K562 (cell line): ENCODE results near the gene SLAIN2. TPM values are rescaled to one million over a fixed set of nuclear protein-coding genes. Genes with fewer than 3 reads are reported as not detected.

Source experiments
- ATAC-seq: fragments of 200-7000 bp; cut with Tn5 transposase; 3 replicates; pipeline ENCODE4 v1.9.1; 2020; ENCODE audit warnings: moderate library complexity
- BruUV-seq: library from RNA; stranded (reverse); fragments of 400-500 nt; replicated peaks from 2 replicates; lab custom pipeline; 2021; lab: Mats Ljungman, UMichigan
- CTCF ChIA-PET: fragments of 300-600 bp; formaldehyde crosslinking; extraction: SDS; loops from one replicate; lab custom pipeline; 2021; ENCODE audit warnings: low intra/inter-chr PET ratio; lab: Yijun Ruan, JAX
- POLR2A ChIA-PET: fragments of 300-600, 350-650 bp; sonication (Branson Sonifier 250); formaldehyde crosslinking; extraction: SDS; loops from one replicate; lab custom pipeline; 2021; ENCODE audit warnings: antibody characterized with exemption, inconsistent platforms; lab: Yijun Ruan, JAX
- DNase-seq, 4 experiments: peaks; one replicate each; pipeline versions ENCODE4 v3.0.0 to v3.0.0-alpha.2; 2011 to 2018; ENCODE audit warnings: low spot score in 3 of 4, mixed read lengths in 3 of 4; ENCODE audit errors: extremely low read depth in 1 of 4
- FAIRE-seq: peaks from 2 replicates; lab custom pipeline; 2011; peaks lifted over from hg19 to GRCh38; lab: Jason Lieb, UNC
- H2AFZ ChIP-seq: 2 replicates; pipeline ENCODE4 v1.6.0; 2011; ENCODE audit warnings: low read depth, low read length, control low read depth, inconsistent platforms
- H3K27ac ChIP-seq: fragments of 200-600 bp; 3 replicates; pipeline ENCODE4 v1.8.0; 2011; ENCODE audit warnings: low read depth, mild to moderate bottlenecking, control low read depth, inconsistent platforms, low read length, moderate library complexity, mixed read lengths; ENCODE audit errors: extremely low read depth
- H3K27me3 ChIP-seq, 2 experiments: fragments of 300-600 bp in 1 of 2; 2 replicates in 1 of 2; 3 replicates in 1 of 2; pipeline versions ENCODE4 v1.6.0 to v1.8.0; 2011; ENCODE audit warnings: inconsistent platforms in 2 of 2, low read length in 2 of 2, mild to moderate bottlenecking in 1 of 2, mixed read lengths in 1 of 2, moderate library complexity in 1 of 2; ENCODE audit not compliant: control insufficient read depth in 2 of 2, insufficient read depth in 2 of 2
- H3K36me3 ChIP-seq: fragments of 300-600 bp; 3 replicates; pipeline ENCODE4 v1.8.0; 2011; ENCODE audit warnings: mild to moderate bottlenecking, low read length, inconsistent platforms; ENCODE audit not compliant: control insufficient read depth, insufficient read depth
- H3K4me1 ChIP-seq, 2 experiments: fragments of 200-600 bp in 1 of 2; replicated peaks in 1 of 2; 2 replicates in 1 of 2; 3 replicates in 1 of 2; pipeline versions ENCODE4 v1.5.1 to v1.8.0; 2011; ENCODE audit warnings: inconsistent platforms in 2 of 2, low read length in 2 of 2, mild to moderate bottlenecking in 1 of 2, mixed read lengths in 1 of 2, moderate library complexity in 1 of 2; ENCODE audit not compliant: control insufficient read depth in 2 of 2, insufficient read depth in 2 of 2
- H3K4me2 ChIP-seq: 2 replicates; pipeline ENCODE4 v1.6.1; 2011; ENCODE audit warnings: low read length, control low read depth, inconsistent platforms, mixed read lengths; ENCODE audit not compliant: insufficient read depth
- H3K4me3 ChIP-seq: fragments of 200-600 bp; sonication (generic), shearing (Covaris generic); 2 replicates; pipeline ENCODE4 v1.5.1; 2016; ENCODE audit warnings: control low read depth, inconsistent platforms
- H3K79me2 ChIP-seq: fragments of 200-600 bp; 3 replicates; pipeline ENCODE4 v1.8.0; 2011; ENCODE audit warnings: low read length, inconsistent platforms; ENCODE audit not compliant: control insufficient read depth, insufficient read depth
- H3K9ac ChIP-seq, 2 experiments: 2 replicates each; pipeline versions ENCODE4 v1.6.0 to v1.6.1; 2011; ENCODE audit warnings: low read depth in 2 of 2, low read length in 2 of 2, control low read depth in 1 of 2, inconsistent platforms in 1 of 2, mild to moderate bottlenecking in 1 of 2, mixed read lengths in 1 of 2; ENCODE audit not compliant: insufficient read depth in 1 of 2
- H3K9me1 ChIP-seq: one replicate; pipeline ENCODE4 v1.6.0; 2011; ENCODE audit warnings: inconsistent platforms, mild to moderate bottlenecking, low read length, moderate library complexity; ENCODE audit not compliant: control insufficient read depth, insufficient read depth
- H3K9me3 ChIP-seq: replicated peaks from 2 replicates; pipeline ENCODE4 v1.5.1; 2011; ENCODE audit warnings: low read depth, low read length, inconsistent platforms; ENCODE audit not compliant: control insufficient read depth, insufficient read depth
- H4K20me1 ChIP-seq: replicated peaks from 2 replicates; pipeline ENCODE4 v1.6.1; 2011; ENCODE audit warnings: low read length, inconsistent platforms, mixed read lengths; ENCODE audit not compliant: control insufficient read depth, insufficient read depth
- ASH1L ChIP-seq: fragments of 450-650 bp; IDR thresholded peaks from 2 replicates; pipeline ENCODE4 v1.6.1; 2018; ENCODE audit warnings: borderline replicate concordance, mild to moderate bottlenecking, low read depth; ENCODE audit not compliant: partially characterized antibody
- ATF7 ChIP-seq: fragments of 450-650 bp; IDR thresholded peaks from 2 replicates; pipeline ENCODE4 v1.7.1; 2014; ENCODE audit warnings: mild to moderate bottlenecking, moderate library complexity
- CBFA2T2 ChIP-seq: fragments of 450-650 bp; conservative IDR thresholded peaks from 2 replicates; pipeline ENCODE4 v1.6.1; 2017; ENCODE audit warnings: mild to moderate bottlenecking
- CBFA2T3 ChIP-seq: fragments of 450-650 bp; IDR thresholded peaks from 2 replicates; pipeline ENCODE4 v1.6.1; 2017
- ETS1 ChIP-seq: conservative IDR thresholded peaks from 2 replicates; pipeline ENCODE4 v1.6.1; 2011; ENCODE audit warnings: low read depth, mild to moderate bottlenecking, low read length; ENCODE audit not compliant: control insufficient read depth
- RREB1 ChIP-seq: fragments of 250-450 bp; sonication (Bioruptor Pico); IDR thresholded peaks from 2 replicates; pipeline ENCODE4 v1.4.0; 2020
- ZFP30 ChIP-seq: fragments of 250-450 bp; sonication (Bioruptor Pico); IDR thresholded peaks from 2 replicates; pipeline ENCODE4 v1.8.0; 2022; ENCODE audit warnings: moderate library complexity, mild to moderate bottlenecking, inconsistent platforms, borderline replicate concordance
- ZNF253 ChIP-seq: fragments of 250-450 bp; sonication (Bioruptor Pico); conservative IDR thresholded peaks from 2 replicates; pipeline ENCODE4 v1.6.1; 2021; ENCODE audit warnings: mild to moderate bottlenecking
- WGBS: fragments of 100-300 bp; shearing (Covaris generic); methylation state at CpG from one replicate; pipeline ENCODE4 v1.1.6; 2016; ENCODE audit warnings: low coverage, mixed read lengths; ENCODE audit not compliant: insufficient coverage; ENCODE audit errors: missing lambda C conversion rate; 5-methylcytosine and 5-hydroxymethylcytosine counted together
- in situ Hi-C: fragments of 300-500 bp; cut with MboI; formaldehyde crosslinking; loops from 4 replicates; pipeline ENCODE4 v1.15.0; 2018; ENCODE audit warnings: inconsistent platforms, mixed read lengths
- intact Hi-C: fragments of 100-400 bp; cut with micrococcal nuclease; formaldehyde crosslinking; loops from 2 replicates; pipeline ENCODE4 v1.14.2; 2022
- polyA plus RNA-seq, 8 experiments: library from polyadenylated mRNA; depleted of rRNA in 4 of 8; stranded (reverse) in 5 of 8; unstranded in 3 of 8; fragments of >200 nt; fragmentation: Nextera tagmentation in 2 of 8; fragmentation: Illumina TruSeq in 1 of 8; extraction: Ambion mirVana in 2 of 8; extraction: Trizol in 1 of 8; gene quantifications; 2 replicates each; pipeline versions ENCODE4 v1.2.1 to v1.2.3, GENCODE V29; 2011 to 2014; ENCODE audit warnings: inconsistent platforms in 1 of 8, missing spikeins in 1 of 8
- total RNA-seq, 7 experiments: library from RNA; depleted of rRNA in 6 of 7; stranded (reverse); fragments of >200 nt in 6 of 7; fragmentation: Illumina TruSeq in 2 of 7; extraction: Trizol in 2 of 7; gene quantifications; 2 replicates each; pipeline versions ENCODE4 v1.2.1 to v1.2.3, GENCODE V29; 2011 to 2021; ENCODE audit warnings: low replicate concordance in 1 of 7
- TF ChIP-seq, protein P1 (sequence below), 3 experiments: IDR thresholded peaks in 2 of 3; conservative IDR thresholded peaks in 1 of 3; 2 replicates each; pipeline ENCODE4 v1.5.1; 2011 to 2012; ENCODE audit warnings: low read length in 3 of 3, mild to moderate bottlenecking in 3 of 3, control low read depth in 2 of 3, improper control_type of control experiment in 1 of 3, inconsistent platforms in 1 of 3, low read depth in 1 of 3, mixed read lengths in 1 of 3, moderate library complexity in 1 of 3; ENCODE audit not compliant: insufficient read depth in 2 of 3

The SLAIN2 gene
- total and polyA plus RNA-seq, 9 of the 15 experiments (the other 6 are each of a cell fraction or from before 2014, with no cell fraction given), result 3.5 to 116 (median 35.0) TPM

DNA sequence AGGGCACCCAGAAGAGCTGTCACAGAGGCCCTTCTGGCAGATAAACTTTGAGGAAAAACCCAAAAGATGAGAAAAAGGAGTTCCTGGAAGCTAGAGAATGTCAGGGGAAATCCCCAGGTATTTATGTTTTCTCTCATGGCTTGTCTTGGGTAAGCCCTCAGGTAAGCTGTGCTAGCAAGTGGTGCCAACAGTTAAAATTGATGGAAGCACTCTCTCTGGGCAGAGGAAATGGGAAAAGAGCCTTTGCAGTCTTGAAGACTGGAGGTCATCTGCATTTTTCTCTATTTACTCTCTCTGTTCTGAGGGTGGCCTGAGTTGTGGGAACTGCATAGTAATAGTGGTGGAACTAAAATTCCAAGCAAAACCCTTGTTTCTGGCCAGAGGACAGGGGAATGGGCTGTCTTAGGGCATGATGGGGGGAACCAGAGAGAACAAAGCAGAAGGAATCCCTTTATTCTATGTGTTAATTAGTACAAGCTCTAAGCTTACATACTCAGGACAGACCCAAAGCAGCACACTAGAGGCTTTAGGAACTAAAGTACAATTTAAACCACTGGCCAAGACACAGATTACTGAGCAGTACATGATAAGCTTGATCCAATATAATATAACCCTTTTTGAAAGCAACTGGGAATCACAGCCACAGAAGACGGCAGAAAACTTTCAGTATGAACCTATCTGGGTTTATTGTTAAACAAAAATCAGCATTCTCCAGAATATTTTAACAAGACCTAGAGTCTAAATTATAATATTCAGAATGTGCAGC lies 88.6 kb downstream of the SLAIN2 start (continued):
- TF ChIP-seq RREB1 (CRISPR knock-in tag), result no peak
- TF ChIP-seq ATF7, result no peak

DNA sequence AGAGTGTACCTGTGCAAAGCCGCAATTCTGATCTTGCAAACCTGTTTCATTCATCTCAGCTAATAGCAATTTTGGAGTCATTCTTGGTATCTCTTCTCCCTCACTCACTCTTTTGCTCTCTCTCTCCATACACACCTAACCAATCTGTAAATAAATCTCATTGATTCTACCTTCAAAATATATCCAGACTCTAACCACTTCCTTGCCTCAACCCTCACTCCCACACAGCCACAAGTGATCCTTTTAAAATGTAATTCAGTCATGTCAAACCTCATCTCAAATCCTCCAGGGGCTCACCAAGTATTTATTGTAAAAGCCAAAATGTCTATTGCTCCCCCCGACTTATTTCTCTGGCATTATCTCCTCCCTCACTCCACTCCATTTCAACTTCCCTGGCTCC lies 90.1 kb downstream of the SLAIN2 start:
- Histone ChIP-seq H3K4me1 (no peaks in the 10 kb centered on the region), H2AFZ (no peak overlapping the region), H3K27ac (no peak overlapping the region), H3K9ac (no peak overlapping the region), H3K9me3 (no peaks in the 10 kb centered on the region), H3K9me1 (no peaks in the 10 kb centered on the region), H4K20me1 (no peaks in the 10 kb centered on the region), H3K36me3 (peaks cover 7% of the 10 kb centered on the region; the same call in 2 of the 3 replicates), H3K79me2 (no peaks in the 10 kb centered on the region), H3K4me3 (no peak overlapping the region), H3K27me3 (no peaks in the 10 kb centered on the region), H3K4me2 (no peak overlapping the region)
- WGBS, result 22% methylated on average over 2 of the region's 2 CpGs
- in situ Hi-C loops, result no loop called here
- no peak for FAIRE-seq
- POLR2A ChIA-PET, result interaction anchor here (1.0 kb wide), 1 partner anchor 10 kb away, joined by 3 read pairs; no protein-coding TSS in a partner anchor
- TSS peak; percentile 11 for BruUV-seq
- no peak for DNase-seq
- intact Hi-C loops, result loop anchor here (10.0 kb wide), 1 partner anchor 117 kb away; no protein-coding TSS in a partner anchor
- CTCF ChIA-PET, result no interaction called here
- ATAC-seq, result no peak
- TF ChIP-seq CBFA2T2 (no peak), ASH1L (no peak), ETS1 (no peak), CBFA2T3 (no peak), ZFP30 (CRISPR knock-in tag) (no peak), ZNF253 (CRISPR knock-in tag) (no peak)
- TF ChIP-seq, protein P1, sequence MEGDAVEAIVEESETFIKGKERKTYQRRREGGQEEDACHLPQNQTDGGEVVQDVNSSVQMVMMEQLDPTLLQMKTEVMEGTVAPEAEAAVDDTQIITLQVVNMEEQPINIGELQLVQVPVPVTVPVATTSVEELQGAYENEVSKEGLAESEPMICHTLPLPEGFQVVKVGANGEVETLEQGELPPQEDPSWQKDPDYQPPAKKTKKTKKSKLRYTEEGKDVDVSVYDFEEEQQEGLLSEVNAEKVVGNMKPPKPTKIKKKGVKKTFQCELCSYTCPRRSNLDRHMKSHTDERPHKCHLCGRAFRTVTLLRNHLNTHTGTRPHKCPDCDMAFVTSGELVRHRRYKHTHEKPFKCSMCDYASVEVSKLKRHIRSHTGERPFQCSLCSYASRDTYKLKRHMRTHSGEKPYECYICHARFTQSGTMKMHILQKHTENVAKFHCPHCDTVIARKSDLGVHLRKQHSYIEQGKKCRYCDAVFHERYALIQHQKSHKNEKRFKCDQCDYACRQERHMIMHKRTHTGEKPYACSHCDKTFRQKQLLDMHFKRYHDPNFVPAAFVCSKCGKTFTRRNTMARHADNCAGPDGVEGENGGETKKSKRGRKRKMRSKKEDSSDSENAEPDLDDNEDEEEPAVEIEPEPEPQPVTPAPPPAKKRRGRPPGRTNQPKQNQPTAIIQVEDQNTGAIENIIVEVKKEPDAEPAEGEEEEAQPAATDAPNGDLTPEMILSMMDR (IDR thresholded peaks at IDR 0.05 in 2 of 3, conservative IDR thresholded peaks at IDR 0.05 in 1 of 3; ENCODE audit: insufficient read depth in 2 of 3, low read depth in 1 of 3, low read length in 3 of 3), result no peak
